GM18861 (cell line): ENCODE data around the gene PANK1.
"Not testable (repeated sequence)": the region's sequence is repeated elsewhere in the genome, so short reads cannot be mapped to it uniquely, and the experiment has no call there.

Experiments
- ATAC-seq: cut with Tn5 transposase; IDR thresholded peaks from one replicate; pipeline ENCODE4 v1.9.1; 2021; ENCODE audit not compliant: unreplicated experiment

PANK1 gene

GRCh38 chr10:89576022-89576421 is 69.0 kb downstream of the PANK1 start:
- ATAC-seq, result no peak

GRCh38 chr10:89575031-89575430 is 70.0 kb downstream of the PANK1 start:
- ATAC-seq, result no peak

GRCh38 chr10:89574368-89574767 is 70.7 kb downstream of the PANK1 start:
- ATAC-seq, result no peak

- ATAC-seq, result no peak
These were observed 77.3 kb downstream of the PANK1 start for GRCh38 chr10:89567576-89568245.

GRCh38 chr10:89566992-89567391 is 78.0 kb downstream of the PANK1 start:
- ATAC-seq, result no peak

- ATAC-seq, result no peak
These were observed 78.7 kb downstream of the PANK1 start for GRCh38 chr10:89566095-89566950.

GRCh38 chr10:89565180-89565579 is 79.9 kb downstream of the PANK1 start:
- ATAC-seq, result no peak

GRCh38 chr10:89563861-89564478 is 81.1 kb downstream of the PANK1 start:
- no peak for ATAC-seq

GRCh38 chr10:89563311-89563710 is 81.7 kb downstream of the PANK1 start:
- ATAC-seq, result no peak

- ATAC-seq, result no peak
These were observed 88.4 kb downstream of the PANK1 start for GRCh38 chr10:89556600-89556999.

GRCh38 chr10:89555688-89556445 is 89.2 kb downstream of the PANK1 start:
- no peak for ATAC-seq

- ATAC-seq, result no peak
These were observed 90.6 kb downstream of the PANK1 start for GRCh38 chr10:89554433-89554832.

- ATAC-seq, result no peak
These were observed 91.8 kb downstream of the PANK1 start for GRCh38 chr10:89553064-89553734.

- no peak for ATAC-seq
These were observed 92.8 kb downstream of the PANK1 start for GRCh38 chr10:89552213-89552612.

GRCh38 chr10:89550509-89550908 is 94.5 kb downstream of the PANK1 start:
- ATAC-seq, result no peak

GRCh38 chr10:89549510-89549909 is 95.5 kb downstream of the PANK1 start:
- no peak for ATAC-seq

GRCh38 chr10:89548673-89549072 is 96.4 kb downstream of the PANK1 start:
- no peak for ATAC-seq

GRCh38 chr10:89547853-89548513 is 97.1 kb downstream of the PANK1 start:
- no peak for ATAC-seq

- not testable (repeated sequence) for ATAC-seq
These were observed 98.4 kb downstream of the PANK1 start for GRCh38 chr10:89546651-89547050.

- no peak for ATAC-seq
These were observed 101.2 kb downstream of the PANK1 start for GRCh38 chr10:89543841-89544240.
